Measurements from ENCODE around the gene SLITRK3.
"Not testable (repeated sequence)": the region's sequence is repeated elsewhere in the genome, so short reads cannot be mapped to it uniquely, and the experiment has no call there.

Gene SLITRK3

GRCh38 chr3:165188452-165188851 lies 7.7 kb downstream of the SLITRK3 start:
- DNase-seq: no peak

DNA sequence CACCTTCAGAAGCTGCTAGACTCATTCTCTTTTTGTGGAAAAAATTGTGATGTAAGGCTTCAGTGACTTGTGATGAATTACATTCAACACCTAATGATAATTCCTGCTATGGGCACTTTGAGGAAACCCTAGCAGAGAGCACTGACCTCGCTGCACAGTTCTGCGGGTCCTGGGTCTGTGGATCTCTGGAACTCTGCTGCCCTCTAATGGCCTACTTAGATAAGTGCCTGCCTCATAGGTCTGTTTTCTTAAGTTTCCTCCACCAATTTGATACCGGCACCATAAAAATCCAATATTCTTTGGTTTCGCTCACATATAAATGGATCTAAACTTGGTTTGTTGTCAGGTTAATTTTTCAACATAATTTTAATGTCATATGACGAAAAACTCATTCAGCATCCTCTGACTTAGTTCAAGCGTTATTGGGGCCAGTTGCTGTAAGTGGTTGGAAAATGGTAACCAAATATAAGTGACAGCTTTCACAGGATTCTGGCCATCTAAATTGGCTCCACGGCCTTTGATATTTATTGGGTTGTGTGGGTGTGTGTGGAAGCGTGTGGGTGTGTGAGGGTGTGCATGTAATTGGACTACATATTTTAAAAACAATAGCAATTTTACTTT lies 10.4 kb downstream of the SLITRK3 start:
- DNase-seq: no peak

DNA sequence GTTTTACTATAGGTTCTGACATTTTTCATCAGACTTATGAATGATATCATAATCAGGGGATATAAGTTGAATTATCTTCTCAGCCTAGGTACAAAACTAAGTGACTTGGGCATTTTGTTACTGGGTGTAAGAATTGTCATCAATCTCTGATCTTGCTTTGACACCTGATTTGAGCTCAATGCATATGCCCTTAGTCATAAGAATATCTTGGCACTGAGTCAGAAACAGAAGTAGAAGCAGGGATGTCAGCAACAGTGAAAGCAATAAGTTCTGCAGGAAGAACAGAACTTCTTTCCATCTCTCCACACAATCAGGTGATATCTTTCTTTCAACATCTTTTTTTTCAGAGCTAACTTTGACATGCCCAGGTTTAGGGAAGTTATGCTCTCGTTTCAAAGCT lies 14.6 kb downstream of the SLITRK3 start:
- no peak for DNase-seq

- no peak for DNase-seq
These were observed 25.9 kb downstream of the SLITRK3 start for GRCh38 chr3:165170236-165170635.

DNA sequence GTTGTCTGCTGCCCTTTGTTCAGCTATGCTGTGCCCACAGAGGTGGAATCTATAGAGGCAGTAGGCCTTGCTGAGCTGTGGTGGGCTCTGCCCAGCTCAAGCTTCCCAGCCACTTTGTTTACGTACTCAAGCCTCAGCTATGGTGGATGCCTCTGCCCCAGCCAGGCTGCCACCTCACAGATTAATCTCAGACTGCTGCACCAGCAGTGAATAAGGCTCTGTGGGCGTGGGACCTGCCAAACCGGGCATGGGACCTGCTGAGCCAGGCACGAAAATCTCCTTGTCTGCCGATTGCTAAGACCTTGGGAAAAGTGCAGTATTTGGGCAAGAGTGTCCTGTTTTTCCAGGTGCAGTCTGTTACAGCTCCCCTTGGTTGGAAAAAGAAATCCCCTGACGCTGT lies 26.8 kb downstream of the SLITRK3 start:
- no peak for DNase-seq

GRCh38 chr3:165162883-165163282 lies 33.3 kb downstream of the SLITRK3 start:
- no peak for DNase-seq

DNA sequence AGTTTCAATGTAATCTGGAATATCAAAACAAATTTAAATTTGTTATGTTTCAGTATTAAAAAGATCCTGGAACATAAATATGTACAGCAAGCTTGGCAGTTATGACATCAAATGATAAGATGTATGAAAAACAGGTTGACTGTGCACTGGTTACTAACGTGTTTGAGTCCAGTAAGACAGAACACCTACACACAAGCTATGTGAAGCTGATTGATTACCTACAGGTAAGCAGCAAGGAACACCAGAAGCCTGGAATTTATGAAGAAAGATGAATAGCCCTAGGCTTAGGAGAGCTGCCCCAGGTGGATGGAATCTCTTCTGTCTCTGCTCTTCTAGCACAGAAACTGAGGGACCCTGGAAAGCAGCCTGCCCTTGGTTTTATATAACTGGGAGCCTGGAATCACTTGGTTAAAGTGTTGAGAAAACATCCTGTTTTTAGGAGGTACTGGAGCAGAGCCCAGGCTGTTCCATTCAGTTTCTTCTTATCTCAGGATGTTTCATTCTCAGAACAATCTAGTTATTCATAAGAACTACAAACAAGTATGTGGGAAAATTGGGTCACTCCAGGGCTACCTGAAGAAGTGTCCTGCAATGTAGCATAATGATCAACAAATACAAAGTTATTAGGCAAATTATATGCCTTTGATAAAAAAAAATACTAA lies 36.3 kb downstream of the SLITRK3 start:
- no peak for DNase-seq

- DNase-seq: no peak
These were observed 38.2 kb downstream of the SLITRK3 start for GRCh38 chr3:165158011-165158410.

- no peak for DNase-seq
These were observed 39.3 kb downstream of the SLITRK3 start for GRCh38 chr3:165156757-165157420.

GRCh38 chr3:165148876-165149441 lies 47.2 kb downstream of the SLITRK3 start:
- no peak for DNase-seq

GRCh38 chr3:165144271-165144670 lies 51.9 kb downstream of the SLITRK3 start:
- DNase-seq: no peak

GRCh38 chr3:165139918-165140317 lies 56.3 kb downstream of the SLITRK3 start:
- DNase-seq: not testable (repeated sequence)
